Measurements from ENCODE around the gene PLIN4.

Gene PLIN4

DNA sequence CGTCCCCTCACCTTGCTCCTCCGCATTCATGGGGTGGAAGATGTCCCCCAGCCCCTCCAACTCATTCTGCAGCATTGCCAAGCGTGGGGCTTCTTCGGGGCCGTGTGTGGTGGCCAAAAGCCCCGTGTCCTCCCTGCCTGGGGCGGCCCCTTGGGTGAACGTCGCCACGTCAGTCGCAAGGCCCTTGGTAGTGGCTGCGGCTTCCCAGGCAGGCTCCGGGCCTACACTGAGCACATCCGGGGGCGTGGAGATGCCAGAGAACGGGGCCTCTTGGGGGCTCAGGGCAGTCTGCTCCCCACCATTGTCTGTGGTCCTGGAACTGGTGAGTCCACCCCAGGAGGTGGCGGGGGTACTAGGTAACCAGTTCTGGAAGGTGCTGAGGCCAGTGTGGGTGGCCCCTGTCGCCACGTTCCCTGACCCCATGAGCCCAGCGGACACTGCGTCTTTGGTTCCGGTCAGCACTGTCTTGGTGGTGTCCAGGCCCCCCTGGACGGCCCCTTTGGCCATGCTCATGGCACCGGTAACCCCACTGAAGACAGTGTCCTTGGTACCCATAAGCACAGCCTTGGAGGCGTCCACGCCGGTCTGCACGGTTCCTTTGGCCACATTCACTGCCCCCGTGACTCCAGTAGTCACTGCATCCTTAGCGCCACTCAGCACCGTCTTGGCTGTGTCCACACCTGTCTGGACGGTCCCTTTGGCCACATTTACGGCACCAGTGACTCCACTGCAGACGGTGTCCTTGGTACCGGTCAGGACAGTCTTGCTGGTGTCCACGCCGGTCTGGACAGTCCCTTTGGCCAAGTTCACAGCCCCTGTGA is 7.6 kb downstream of the PLIN4 start:
- TF ChIP-seq, protein P1, sequence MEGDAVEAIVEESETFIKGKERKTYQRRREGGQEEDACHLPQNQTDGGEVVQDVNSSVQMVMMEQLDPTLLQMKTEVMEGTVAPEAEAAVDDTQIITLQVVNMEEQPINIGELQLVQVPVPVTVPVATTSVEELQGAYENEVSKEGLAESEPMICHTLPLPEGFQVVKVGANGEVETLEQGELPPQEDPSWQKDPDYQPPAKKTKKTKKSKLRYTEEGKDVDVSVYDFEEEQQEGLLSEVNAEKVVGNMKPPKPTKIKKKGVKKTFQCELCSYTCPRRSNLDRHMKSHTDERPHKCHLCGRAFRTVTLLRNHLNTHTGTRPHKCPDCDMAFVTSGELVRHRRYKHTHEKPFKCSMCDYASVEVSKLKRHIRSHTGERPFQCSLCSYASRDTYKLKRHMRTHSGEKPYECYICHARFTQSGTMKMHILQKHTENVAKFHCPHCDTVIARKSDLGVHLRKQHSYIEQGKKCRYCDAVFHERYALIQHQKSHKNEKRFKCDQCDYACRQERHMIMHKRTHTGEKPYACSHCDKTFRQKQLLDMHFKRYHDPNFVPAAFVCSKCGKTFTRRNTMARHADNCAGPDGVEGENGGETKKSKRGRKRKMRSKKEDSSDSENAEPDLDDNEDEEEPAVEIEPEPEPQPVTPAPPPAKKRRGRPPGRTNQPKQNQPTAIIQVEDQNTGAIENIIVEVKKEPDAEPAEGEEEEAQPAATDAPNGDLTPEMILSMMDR (IDR thresholded peaks at IDR 0.05; ENCODE audit: low read depth, low read length, missing control alignments): no peak
- DNase-seq (ENCODE audit: low read depth): no peak
- H3K4me3 ChIP-seq (ENCODE audit: low read depth, low read length): no peak overlapping the region

DNA sequence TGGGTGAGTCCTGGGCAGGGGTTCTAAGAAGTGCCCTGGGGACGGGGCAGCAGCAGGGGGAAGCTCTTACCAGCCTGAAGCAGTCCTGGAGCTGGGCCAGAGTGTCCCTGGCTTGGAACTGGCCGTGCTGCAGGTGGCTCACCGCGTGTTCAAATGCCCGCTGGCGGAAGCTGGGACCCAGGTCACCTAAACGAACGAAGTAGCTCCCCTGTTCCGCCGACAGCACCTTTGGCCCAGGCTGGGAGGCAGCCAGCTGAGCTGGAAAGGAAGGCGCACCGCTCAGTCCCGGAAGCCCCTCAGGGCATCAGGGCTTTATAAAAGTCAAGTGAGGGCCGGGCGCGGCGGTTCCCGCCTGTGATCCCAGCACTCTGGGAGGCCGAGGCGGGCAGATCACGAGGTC is 9.6 kb downstream of the PLIN4 start:
- no peak overlapping the region for H3K4me3 ChIP-seq (ENCODE audit: low read depth, low read length)
- no peak for DNase-seq (ENCODE audit: low read depth)
- TF ChIP-seq, protein P1 (IDR thresholded peaks at IDR 0.05; ENCODE audit: low read depth, low read length, missing control alignments): no peak

DNA sequence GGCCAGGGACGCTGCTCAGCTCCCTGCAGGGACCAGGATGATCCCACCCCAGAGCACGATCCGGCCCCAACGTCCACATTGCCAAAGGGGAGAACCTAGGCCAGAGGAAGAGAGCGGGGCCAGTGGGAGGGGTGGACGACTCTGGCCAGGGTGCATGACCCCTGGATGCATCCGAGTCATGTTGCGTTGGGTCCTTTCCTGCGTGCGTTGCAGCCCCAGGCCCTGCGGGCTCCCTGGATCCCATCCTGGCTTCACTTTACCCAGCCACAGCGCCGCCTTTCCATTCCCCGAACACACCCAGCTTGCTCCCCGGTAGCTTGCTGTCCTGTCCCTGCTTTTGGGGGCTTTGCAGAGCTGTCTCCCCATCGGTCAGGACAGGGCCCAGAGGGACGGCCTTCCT is 10.5 kb downstream of the PLIN4 start:
- TF ChIP-seq, protein P1 (IDR thresholded peaks at IDR 0.05; ENCODE audit: low read depth, low read length, missing control alignments): no peak
- no peak for DNase-seq (ENCODE audit: low read depth)
- no peak overlapping the region for H3K4me3 ChIP-seq (ENCODE audit: low read depth, low read length)

DNA sequence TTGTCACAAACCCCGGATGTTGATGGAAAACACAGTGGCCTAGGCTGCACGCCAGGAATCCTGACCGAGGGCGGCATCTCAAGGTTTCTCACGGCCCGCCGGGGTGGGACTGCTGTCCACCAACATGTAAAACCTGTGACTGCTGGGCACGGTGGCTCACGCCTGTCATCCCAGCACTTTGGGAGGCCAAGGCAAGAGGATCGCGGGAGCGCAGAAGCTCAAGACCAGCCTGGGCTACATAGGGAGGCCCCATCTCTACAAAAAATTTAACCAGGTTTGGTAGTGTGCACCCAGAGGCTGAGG is 11.2 kb downstream of the PLIN4 start:
- TF ChIP-seq, protein P1 (IDR thresholded peaks at IDR 0.05; ENCODE audit: low read depth, low read length, missing control alignments): no peak
- no peak overlapping the region for H3K4me3 ChIP-seq (ENCODE audit: low read depth, low read length)
- DNase-seq (ENCODE audit: low read depth): no peak

DNA sequence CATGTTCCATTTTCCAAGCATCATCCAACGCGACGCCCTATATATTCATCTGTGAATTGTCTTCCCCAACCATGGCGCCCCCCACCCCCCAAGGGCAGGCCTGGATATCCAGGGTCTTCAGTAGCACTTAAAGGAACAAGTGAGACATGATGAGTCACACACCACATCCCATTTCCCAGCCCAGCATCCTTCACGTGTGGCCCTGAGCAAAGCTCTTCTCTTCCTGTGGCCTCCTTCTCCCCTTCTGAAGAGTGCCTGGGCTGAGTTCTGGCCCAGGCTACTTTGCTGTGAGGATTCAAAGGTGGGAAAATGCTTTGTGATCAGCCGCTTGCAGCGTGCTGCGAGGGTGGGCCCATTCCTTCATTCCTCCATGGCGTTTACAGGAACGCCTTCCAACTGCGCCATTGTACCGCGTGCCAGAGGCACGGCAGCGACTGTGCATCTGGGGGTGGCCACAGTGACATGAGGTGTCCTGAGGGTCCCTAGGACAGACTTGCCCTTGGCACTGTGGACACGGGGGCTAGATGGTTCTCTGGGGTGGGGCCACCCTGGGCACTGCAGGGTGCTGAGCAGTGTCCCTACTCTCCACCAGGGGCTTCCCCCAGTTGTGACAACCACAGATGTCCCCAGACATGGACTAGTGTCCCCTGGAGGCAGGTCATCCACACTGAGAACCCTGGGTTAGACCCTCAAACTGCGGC is 11.7 kb downstream of the PLIN4 start:
- H3K4me3 ChIP-seq (ENCODE audit: low read depth, low read length): no peak overlapping the region
- TF ChIP-seq, protein P1 (IDR thresholded peaks at IDR 0.05; ENCODE audit: low read depth, low read length, missing control alignments): no peak
- DNase-seq (ENCODE audit: low read depth): no peak

DNA sequence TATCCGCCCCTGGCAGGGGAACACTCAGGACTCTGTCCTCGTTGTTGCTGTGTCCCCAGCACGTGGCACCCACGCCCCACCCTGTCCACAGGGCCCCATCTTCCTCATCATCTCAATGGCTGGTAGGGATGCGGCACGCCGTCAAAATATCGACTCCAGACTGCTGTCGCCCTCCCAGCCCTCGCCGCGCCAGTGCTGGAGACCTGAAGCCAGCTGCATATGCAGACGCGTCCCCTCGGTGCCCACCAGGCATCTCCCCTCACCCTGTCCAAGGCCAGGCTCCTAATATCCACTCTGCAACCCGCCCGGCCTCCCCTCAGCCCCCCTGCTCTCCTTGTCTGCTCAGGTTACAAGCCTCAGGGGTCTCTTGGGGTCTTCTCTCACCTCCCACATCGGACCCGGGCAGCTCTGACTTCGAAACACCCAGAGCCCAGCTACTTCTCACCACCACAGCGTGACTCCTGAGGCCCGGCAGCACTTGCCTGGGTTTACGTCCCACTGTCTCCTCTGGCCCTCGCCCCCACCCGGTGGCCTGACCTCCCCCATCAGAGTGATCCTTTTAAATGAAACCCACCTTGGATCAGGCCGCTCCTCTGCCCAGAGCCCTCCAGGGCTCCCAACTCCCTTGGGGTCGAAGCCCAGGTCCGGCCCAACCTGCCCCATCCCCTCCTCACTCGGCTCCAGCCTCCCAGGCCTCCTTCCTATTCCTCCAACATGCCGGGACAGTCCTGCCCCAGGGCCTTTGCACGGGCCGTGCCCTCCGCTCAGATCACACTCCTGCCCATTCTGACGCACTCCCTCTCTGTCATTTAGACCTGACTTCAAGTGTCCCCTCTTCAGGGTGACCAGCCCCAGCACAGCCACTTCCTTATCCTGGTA is 12.5 kb downstream of the PLIN4 start:
- TF ChIP-seq, protein P1 (IDR thresholded peaks at IDR 0.05; ENCODE audit: low read depth, low read length, missing control alignments): no peak
- DNase-seq (ENCODE audit: low read depth): no peak
- no peak overlapping the region for H3K4me3 ChIP-seq (ENCODE audit: low read depth, low read length)

Data from GM12864 (cell line).